Stimulated activated CD8-positive, alpha-beta memory T cell treated with anti-CD3 and anti-CD28 coated beads, Interleukin-4, amount 100 ng/mL, for 4 hours (primary cell): ENCODE measurements around the gene SYNJ2.
"Not testable (repeated sequence)": the region's sequence is repeated elsewhere in the genome, so short reads cannot be mapped to it uniquely, and the experiment has no call there.

Experiments used
- DNase-seq, 2 donors: peaks; one replicate each; pipeline ENCODE4 v3.0.0-alpha.2; 2020; ENCODE audit warnings: low read depth in 2 of 2, low spot score in 1 of 2

SYNJ2 gene

DNA sequence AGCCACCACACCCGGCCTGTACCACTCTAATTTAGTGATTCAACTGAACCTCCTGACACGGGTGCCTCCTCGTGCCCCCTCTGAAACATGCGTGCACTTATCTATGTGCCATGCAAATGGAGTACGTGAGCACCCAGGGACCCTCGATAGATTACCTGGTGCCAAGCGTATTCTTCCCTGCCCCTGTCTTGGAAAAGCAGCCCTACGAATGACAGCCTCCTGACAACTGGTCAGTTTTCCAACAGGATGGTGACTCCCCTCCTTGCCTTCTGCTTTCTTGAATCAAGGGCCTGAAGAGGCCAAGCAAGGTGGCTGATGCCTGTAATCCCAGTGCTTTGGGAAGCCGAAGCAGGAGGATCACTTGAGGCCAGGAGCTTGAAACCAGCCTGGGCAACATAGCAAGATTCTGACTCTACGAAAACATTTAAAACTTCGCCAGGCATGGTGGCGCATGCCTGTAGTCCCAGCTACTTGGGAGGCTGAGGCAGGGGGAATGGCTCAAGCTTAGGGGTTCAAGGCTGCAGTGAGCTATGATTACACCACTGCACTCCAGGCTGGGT, 25.4 kb upstream of the SYNJ2 start:
- no peak for DNase-seq

DNA sequence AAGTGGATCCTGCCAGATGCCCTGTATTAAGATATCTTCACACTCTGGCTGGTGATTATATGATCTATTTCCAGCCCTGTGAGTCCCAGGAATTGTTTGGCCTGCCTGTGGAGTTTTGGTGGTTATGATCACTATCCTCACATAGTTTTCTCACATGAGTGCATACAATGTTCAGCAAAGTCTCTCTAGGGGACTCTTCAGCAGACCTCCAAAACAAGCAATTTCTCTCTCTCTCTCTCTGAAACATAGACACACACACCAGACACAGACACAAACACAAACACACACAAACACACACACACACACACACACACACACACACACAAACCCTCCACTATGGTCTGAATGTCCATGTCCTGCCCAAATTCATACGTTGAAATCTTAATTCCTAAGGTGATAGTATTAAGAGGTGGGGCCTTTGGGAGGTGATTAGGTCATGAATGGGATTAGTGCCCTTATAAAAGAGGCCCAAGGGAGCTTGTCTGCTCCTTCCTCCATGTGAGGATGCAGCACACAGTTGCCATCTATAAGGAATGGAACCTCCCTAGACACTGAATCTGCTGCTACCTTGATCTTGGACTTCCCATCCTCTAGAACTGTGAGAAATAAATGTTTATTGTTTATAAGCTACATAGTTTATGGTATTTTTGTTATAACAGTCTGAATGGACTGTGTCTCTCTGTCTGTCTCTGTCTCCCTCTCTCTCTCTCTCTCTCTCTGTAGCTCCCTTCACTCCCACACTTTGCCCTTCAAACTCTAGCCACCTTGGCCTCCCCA, 22.0 kb upstream of the SYNJ2 start:
- no peak for DNase-seq

DNA sequence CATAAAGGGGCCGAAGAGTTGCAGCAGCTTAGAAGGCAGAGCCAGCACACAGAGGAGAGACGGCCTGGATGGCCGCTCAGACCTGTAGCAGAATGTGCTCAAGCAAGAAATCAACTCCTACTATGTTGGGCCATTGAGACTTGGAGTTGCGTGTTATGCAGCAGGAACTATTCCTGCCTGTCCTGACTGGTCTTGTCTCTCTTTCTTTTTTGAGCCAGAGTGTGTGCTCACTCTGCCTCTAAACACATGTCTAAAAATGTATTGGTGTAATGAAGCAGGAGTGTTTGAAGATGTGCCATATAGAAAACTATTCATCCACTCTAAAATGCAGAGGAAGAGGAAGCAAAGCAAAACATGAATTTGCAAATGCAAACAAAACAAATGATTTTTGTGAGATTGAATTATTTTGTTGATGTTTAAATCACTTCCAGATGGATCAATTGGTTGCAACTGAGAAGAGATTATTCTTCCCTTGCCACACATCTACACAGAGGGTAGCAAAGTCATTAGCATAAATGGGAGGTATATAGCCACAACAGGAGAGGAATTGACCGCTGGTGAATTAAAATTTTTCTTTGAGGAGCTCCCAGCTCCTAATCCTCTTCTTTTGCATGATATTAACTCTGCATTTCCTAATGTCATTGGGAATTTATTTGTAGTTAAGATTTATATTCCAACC, 20.4 kb upstream of the SYNJ2 start:
- no peak for DNase-seq

DNA sequence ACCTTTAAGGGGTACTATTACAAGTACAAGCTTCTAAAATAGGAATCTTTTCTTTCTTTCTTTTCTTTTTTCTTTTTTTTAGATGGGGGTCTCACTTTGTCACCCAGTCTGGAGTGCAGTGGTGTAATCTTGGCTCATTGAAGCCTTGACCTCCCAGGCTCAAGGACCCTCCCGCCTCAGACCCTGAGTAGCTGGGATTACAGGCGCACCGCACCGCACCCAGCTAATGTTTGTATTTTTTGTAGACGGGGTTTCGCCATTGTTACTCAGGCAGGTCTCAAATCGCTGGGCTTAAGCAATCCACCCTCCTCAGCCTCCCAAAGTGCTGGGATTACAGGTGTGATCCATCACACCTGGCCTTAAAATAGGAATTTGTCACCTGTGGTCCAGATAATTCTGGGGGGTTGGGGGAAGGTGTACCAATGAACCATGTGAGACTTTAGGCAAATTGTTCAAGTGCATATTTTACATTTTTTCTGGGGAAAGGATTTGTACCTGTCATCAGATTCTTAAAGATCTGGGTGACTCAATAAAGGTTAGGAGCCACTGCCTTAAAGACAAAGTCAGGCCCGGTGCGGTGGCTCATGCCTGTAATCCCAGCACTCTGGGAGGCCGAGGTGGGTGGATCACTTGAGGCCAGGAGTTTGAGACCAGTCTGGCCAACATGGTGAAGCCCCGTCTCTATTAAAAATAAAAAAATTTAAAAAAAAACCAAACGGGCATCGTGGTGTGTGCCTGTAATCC, 19.7 kb upstream of the SYNJ2 start:
- DNase-seq = no peak

DNA sequence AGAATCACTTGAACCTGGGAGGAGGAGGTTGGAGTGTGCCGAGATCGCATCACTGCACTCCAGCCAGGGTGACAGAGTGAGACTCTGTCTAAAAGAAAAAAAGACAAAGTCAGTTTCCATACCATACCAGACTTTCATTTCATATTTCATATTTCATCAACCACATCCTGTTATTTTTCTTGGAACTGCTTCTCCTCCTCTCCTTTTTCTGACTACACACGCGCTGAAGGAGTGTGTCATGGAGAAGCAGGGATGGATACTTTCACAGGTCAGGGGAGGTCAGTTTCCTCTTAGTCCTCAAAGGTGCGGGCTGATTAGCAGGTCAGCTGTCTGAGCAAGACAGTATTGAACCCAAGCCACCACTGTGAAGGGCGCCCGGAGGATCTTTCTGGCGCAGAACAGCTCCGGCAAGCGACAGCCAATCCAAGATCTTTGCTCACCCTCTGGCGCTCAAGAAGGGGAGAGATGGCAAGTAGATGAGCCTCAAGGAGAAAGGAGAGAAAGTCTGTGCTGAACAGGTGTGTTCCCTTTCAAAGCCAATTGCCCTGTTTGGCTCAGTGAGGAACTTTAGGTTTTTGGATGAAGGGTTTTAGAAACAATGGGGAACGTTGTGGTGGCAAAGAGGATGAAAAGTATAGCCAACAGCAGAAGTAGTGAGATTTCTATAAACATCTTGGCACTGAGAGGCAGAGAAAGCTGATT, 18.9 kb upstream of the SYNJ2 start:
- DNase-seq = no peak

DNA sequence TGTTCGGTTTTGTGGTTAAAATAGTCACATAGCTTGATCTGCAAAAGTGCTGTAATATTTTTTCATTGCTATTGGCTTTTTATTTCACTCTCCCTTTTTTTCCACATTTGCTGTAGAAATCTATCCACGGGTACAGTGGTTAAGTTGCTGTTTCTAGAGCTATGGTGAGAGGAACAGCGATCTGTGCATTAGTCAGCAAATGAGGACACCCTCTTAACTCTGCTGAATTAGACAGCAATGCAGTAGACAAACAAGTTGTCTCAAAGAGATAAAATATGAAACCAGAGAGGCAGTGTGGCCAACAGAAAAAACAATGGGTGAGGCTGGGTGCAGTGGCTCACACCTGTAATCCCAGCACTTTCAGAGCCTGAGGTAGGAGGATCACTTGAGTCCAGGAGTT, 17.6 kb upstream of the SYNJ2 start:
- DNase-seq = no peak

DNA sequence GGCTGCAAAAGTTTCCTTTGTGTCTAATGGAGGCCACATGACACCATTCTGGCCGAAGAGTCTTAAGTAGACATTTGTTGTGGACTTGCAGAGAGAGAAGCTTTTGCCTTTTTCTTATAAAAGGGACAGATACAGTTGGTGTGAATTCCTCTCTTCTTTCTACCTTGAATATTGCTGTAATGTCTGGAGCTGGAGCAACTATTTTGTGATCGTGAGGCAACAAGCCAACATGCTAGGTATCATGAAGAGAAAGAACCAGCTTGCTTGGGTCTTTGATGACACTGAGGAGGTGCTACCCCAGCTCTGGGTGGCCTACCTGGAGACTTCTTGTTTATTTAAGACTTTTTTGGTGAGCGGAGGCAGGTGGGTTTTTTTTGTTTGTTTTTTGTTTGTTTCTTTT, 16.3 kb upstream of the SYNJ2 start:
- DNase-seq = no peak

DNA sequence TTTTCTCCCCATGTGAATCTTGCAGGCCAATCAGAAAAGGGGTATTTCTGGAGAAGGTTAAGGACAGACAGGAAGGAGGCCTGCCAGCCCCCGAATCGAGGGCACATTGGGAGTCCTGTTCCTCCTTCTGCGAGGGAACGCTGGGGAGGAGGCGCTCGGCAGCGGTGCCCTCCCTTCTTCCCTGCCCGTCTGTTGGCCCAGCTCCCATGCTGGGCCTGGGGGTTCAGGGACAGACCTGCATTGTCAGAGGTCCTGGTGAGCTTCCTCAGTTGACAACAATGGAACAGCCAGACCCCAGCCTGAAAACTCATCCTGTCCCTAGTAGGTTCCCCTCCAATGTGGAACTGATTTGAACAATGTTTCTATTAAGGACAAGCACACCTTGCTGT, 15.1 kb upstream of the SYNJ2 start:
- DNase-seq = no peak

DNA sequence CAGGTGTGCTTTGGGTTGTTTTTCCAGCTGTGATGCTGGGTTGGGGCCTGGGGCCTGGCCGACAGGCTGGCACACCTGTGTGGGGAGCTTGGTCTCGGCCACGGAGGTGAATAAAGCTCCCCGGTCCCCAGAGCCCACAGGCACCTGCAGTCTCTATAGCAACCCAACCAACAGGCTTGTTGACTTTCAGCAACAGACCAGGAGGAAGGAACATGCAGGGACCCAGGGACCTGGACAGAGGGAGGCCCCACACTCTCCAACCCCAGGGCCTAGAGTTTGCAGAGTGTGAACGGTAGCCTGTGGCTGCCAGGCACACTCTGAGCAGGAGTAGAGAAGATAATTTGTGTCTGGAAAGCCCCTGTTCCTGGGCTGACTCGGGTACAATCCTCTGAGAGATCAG, 14.6 kb upstream of the SYNJ2 start:
- DNase-seq = no peak

DNA sequence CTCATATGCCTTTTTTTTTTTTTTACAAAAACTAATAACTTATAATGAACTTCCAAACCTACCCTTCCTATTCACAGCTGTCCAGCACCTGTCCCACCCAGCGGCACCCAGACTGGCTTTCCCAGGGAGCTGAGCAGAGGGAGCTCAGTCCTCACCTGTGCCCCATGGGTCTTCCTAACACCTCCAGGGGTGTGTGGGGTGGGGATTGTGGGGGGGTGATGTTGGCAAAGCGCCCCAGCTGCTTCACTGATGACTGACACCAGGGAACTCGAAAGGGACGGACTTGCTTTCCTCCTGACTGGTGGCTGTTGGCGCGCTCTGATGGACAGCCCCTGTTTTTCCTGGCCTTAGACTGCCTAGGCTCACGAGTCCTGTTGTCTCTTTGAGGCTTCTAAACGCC, 14.2 kb upstream of the SYNJ2 start:
- no peak for DNase-seq

DNA sequence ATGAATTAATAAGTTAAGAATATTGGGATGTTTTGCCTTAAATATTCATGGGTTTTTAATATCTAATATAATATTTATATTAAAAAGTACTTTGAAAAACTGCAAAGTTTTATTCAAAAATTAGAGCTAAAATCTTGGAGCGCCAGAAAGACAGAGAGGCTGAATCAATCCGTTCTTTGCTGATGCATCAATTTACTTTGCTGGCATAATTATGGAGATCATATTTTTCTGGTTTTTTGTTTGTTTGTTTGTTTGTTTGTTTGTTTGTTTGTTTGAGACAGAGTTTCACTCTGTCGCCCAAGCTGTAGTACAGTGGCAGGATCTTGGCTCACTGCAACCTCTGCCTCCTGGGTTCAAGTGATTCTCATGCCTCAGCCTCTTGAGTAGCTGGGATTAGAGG, 9.5 kb upstream of the SYNJ2 start:
- not testable (repeated sequence) for DNase-seq

DNA sequence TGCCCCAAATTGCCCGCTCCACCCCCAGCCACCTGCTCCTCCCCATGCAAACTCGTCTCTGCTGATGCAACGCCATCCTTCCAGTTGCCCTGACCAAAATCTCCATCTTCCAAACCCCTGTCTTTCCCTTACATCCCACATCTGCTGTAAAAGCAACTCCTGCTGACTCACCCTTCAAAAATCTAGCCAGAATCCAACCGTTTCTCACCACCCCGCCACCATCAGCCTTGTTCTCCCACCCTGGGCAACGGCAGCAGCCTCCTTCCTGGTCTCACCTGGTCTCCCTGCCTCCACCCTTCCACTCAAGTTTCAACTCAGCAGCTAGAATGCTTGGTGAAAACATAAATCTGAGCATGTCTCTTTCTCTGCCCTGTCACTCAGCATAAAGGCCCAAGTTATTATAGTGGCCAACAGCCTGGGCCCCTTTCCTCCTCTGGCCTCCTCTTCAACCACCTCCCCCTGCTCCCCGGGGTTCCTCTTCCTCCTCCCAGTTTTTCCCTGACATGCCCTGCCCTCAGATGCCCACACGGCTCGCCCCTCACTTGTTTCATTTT, 7.2 kb upstream of the SYNJ2 start:
- DNase-seq = no peak

DNA sequence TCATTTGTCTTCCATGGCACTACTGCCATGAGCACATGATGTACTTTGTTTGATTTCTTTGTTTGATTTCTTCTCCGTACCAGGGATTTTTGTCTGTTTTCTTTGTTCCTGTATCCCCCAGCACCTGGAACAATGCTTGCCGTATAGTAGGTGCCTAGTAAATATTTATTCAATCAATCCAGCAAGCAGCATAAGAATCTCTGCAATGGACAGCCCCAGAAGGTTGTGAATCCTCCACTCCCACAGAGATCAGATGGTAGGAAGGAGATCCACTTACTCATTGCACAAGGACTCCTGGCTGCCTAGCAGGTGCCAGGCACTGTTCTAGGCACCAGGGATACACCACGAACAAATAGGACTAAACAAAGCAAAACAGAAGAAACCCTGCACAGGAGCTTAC, 6.7 kb upstream of the SYNJ2 start:
- no peak for DNase-seq

DNA sequence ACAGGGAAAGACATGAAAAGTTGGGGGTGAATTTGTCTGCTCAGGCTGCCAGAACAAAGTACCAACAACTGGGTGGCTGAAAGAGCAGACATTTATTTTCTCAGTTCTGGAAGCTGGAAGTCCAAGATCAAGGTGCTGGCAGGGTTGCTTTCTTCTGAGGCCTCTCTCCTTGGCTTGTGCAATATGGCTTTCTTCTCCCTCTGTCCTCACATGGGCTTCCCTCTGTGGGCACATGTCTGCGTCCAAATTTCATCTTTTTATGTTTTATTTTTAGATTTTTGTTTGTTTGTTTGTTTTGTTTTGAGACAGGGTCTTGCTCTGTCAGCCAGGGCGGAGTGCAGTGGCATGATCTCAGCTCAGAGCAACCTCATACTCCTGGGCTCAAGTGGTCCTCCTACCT, 6.2 kb upstream of the SYNJ2 start:
- DNase-seq = no peak

DNA sequence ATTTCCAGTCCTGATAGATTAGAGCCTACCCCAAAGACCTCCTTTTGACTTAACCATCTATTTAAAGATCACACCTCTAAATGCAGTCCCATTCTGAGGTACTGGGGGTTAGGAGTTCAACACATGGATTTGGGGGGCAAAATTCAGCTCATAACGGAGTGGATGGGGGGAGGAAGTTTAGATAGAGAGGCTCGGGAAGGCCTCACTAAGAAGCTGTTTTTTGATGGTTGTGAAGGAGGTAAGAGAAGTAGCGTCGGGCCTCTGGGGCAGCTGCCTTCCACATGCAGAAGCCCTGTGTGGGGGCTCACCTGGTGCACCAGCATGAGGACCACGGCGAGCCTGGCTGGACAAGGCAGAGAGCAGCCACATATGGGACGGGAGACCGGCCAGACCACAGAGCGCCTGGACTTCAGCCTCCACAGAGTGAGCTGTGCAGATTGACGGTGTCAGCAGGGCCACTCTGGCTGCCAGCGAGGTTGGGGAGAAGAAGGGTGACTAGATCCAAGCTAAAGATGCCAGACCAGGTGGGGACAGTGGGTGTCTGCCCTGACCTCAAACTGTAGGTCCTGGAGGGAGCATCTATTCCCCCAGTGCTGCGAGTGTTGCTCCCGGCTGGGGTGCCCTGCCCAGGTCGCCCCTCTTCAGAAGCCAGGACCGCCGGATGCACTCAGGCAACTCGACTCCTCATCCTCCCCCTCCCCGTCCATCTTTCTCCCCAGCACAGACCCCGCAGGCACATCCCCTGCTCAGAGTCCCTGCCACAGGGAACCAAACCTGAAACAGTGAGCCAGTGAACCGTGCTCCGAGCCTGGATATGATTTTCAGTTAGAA, 5.1 kb upstream of the SYNJ2 start:
- no peak for DNase-seq

DNA sequence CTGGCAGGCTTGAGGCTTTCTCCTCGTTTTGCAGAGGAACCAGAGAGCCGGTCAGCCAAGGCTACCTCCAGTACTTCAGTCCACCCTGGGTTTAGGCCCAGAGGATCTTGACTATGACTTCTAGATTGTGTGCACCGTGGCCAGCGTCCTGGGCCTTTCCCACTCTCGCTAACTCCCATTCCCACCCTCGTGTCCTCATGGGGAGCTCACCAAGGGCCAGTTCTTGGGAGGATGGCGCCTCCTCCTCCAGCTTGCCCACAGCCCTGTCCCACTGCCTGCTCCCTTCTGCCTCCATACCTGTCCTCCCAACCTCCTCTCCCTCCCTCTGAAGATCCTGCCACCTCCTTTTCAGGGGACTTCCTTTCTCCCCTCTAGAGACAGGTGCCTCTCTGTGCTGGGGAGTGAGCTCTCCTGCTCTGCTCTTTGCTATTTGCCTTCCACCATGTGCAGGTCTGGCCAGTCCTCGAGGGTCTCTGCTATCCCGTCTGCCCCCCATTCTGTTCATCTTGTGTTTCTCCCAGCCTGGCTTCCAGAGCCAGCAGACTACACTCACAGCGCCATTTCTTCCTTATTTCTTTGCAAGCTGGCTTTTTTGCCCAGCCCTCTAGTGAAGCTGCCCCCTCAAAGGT, 4.4 kb upstream of the SYNJ2 start:
- no peak for DNase-seq

DNA sequence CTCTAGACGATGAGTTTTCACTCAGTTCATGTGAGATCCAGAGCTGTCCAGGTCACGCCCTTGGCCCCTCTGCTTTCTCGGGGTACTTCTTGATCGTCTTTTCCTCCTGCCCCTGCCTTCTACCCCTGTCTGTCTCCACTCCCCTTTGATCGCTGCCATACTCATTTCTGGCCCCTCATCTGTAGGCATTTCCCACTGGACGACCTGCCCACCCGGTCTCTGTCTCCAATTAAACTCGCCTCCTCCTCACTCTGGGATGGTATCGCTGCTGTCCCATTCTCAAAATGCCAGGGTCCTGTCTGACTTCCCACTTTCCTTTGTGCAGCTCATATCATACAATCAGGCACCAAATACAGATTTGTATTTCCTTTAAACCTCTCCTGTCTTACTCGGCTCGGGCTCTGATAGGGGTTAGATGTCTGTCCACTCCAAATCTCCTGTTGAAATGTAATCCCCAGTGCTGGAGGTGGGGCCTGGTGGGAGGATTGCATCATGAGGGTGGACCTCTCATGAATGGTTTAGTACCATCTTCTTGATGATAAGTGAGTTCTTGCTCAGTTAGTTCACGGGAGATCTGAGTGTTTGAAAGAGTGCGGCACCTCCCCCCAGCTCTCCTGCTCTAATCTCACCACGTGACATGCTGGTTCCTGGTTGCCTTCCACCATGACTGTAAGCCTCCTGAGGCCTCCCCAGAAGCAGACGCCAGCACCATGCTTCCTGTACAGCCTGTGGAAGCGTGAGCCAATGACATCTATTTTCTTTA, 3.5 kb upstream of the SYNJ2 start:
- DNase-seq = no peak

DNA sequence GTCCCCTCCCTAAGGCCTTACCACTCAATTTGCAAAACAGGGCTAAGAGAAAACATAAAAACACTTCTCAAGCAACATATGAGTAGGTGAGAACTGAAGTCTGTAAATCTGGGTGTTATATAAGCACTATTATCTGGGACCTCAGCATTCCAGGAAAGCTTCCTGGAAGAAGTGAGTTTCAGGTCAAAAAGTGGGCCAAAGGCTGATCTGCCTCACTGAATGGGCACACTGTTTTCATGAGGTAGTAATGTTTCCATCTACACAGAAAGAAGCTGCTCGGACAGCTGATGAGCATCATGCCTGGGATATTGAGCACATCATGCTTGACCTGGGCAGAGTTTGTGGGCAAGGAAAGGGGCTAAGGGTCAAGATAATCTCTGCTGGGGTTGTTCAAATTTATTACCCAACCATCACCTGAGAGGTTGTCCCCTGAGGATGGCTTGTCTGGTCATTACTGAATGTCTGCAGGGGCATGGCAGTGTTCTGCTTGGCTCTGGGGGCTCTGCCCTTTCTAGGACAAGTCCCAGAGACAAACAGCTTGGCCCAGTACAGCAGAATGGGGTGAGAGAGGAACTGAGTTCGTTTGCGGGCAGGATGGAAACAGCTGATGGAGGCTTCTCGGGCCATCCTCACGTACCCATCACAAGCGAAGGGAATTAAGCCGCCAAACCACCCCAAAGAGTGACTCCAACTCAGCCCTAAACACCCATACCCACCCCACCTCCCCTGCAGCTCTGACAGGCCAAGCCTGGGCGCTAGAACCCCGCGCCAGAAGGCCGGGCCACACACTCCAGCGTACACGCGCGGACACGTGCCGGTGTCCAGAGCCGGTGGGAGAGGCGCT, 1.2 kb upstream of the SYNJ2 start:
- no peak for DNase-seq
